HepG2 (cell line): ENCODE measurements around the gene DAD1. TPM values are rescaled to one million over a fixed set of nuclear protein-coding genes. Genes with fewer than 3 reads are reported as not detected.

Source experiments
- ATF1 ChIP-seq: IDR thresholded peaks from 2 replicates; pipeline ENCODE4 v1.6.1; 2016; ENCODE audit warnings: mild to moderate bottlenecking, control low read depth
- EED ChIP-seq: sonication (generic); formaldehyde crosslinking; IDR thresholded peaks from 2 replicates; pipeline ENCODE4 v1.5.0; 2020; ENCODE audit warnings: mild to moderate bottlenecking, missing genetic modification reagents
- IRF2 ChIP-seq: IDR thresholded peaks from 2 replicates; pipeline ENCODE4 v1.6.1; 2018; ENCODE audit warnings: missing genetic modification reagents, missing compliant biosample characterization
- MTA1 ChIP-seq: sonication (generic); formaldehyde crosslinking; IDR thresholded peaks from 2 replicates; pipeline ENCODE4 v1.4.0; 2020; ENCODE audit warnings: missing genetic modification reagents, mild to moderate bottlenecking, borderline replicate concordance
- NCOR1 ChIP-seq: fragments of 200-600 bp; sonication (generic); IDR thresholded peaks from 2 replicates; pipeline ENCODE4 v1.7.0; 2017; ENCODE audit warnings: antibody characterized with exemption, low read length, borderline replicate concordance
- SSRP1 ChIP-seq: IDR thresholded peaks from 2 replicates; pipeline ENCODE4 v1.6.1; 2016; ENCODE audit warnings: control low read depth
- TBP ChIP-seq: sonication (generic); formaldehyde crosslinking; IDR thresholded peaks from 2 replicates; pipeline ENCODE4 v1.5.0; 2020; ENCODE audit warnings: missing genetic modification reagents
- ZEB1 ChIP-seq: IDR thresholded peaks from 2 replicates; pipeline ENCODE4 v1.6.1; 2012; ENCODE audit warnings: mild to moderate bottlenecking, low read depth, inconsistent platforms; ENCODE audit not compliant: insufficient replicate concordance
- ZNF251 ChIP-seq: sonication (generic); formaldehyde crosslinking; IDR thresholded peaks from 2 replicates; pipeline ENCODE4 v1.9.0; 2021; ENCODE audit warnings: mild to moderate bottlenecking, missing genetic modification reagents
- ZNF562 ChIP-seq: sonication (generic); formaldehyde crosslinking; IDR thresholded peaks from 2 replicates; pipeline ENCODE4 v1.8.0; 2022; ENCODE audit warnings: missing genetic modification reagents, borderline replicate concordance
- ZZZ3 ChIP-seq: sonication (generic); formaldehyde crosslinking; IDR thresholded peaks from 2 replicates; pipeline ENCODE4 v1.4.0; 2020; ENCODE audit warnings: missing genetic modification reagents, mild to moderate bottlenecking, borderline replicate concordance
- polyA plus RNA-seq, 8 experiments: library from polyadenylated mRNA; depleted of rRNA in 3 of 8; stranded (reverse) in 7 of 8; unstranded in 1 of 8; fragments of >200 nt; fragmentation: Illumina TruSeq in 4 of 8; extraction: Trizol in 4 of 8; gene quantifications; 2 replicates each; pipeline versions ENCODE4 v1.2.1 to v1.2.3, GENCODE V29; 2011 to 2016; ENCODE audit warnings: low read depth in 4 of 8, missing spikeins in 1 of 8, mixed read lengths in 1 of 8; ENCODE audit not compliant: insufficient read depth in 1 of 8
- total RNA-seq, 5 experiments: library from RNA; depleted of rRNA; stranded (reverse); fragments of >200 nt; fragmentation: Illumina TruSeq; extraction: Trizol; gene quantifications; 2 replicates each; pipeline ENCODE4 v1.2.3, GENCODE V29; 2016; ENCODE audit warnings: low read depth in 1 of 5
- TF ChIP-seq, protein P1 (sequence below): sonication (generic); formaldehyde crosslinking; IDR thresholded peaks from 2 replicates; pipeline ENCODE4 v1.4.0; 2020; ENCODE audit warnings: low read depth, mild to moderate bottlenecking, missing genetic modification reagents
- TF ChIP-seq, protein P2 (sequence below): IDR thresholded peaks from 2 replicates; pipeline ENCODE4 v1.6.1; 2016; ENCODE audit warnings: mild to moderate bottlenecking
- TF ChIP-seq, protein P3 (sequence below): sonication (generic); formaldehyde crosslinking; IDR thresholded peaks from 2 replicates; pipeline ENCODE4 v1.5.0; 2020; ENCODE audit warnings: mild to moderate bottlenecking, missing genetic modification reagents, borderline replicate concordance
- TF ChIP-seq, protein P4 (sequence below): sonication (generic); formaldehyde crosslinking; IDR thresholded peaks from 2 replicates; pipeline ENCODE4 v1.4.0; 2020; ENCODE audit warnings: missing genetic modification reagents
- TF ChIP-seq, protein P5 (sequence below): sonication (generic); formaldehyde crosslinking; IDR thresholded peaks from 2 replicates; pipeline ENCODE4 v1.5.0; 2020; ENCODE audit warnings: mild to moderate bottlenecking, missing genetic modification reagents, moderate library complexity

The DAD1 gene
- total and polyA plus RNA-seq, 2 of the 13 experiments (the other 11 are each of a cell fraction or from before 2014, with no cell fraction given) = 558 to 626 TPM

DNA sequence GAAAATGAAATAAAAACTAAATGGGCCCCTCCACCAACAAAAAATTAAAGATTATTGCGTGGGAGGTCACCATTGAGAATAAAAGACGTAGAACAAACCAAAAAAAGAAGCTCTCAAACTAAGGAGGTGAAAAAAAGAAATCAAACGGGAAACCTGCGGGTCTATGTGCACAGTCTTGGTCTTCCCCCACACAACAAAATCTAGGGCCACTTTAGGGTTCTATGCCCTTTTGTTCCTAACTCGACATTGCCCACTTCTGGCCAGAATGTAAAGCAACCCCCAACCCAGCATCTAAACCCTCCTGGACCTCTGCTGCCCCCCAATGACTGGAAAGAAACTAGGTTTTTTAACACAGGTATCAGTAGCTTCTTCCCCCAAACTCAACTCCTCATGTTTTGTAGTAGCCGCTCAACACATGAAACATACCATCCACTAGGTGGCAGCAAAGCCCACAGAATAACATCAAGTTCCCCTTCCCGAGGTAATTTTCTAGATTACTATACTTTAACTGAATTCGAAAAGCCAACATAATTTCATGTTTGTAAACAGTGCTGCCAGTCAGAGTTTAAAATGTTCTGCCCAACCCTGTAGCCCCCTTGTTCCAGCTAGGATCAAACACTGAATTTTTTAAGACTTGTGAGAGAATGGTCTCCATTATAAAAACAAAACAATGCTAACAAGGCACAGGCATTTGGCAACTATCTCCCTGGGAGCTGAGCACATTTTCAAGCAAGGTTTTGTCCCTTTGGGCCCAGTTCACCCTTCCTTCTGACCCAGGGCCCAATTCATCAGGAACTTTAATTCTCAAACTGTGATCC, 18.7 kb downstream of the DAD1 start (continued):
- TF ChIP-seq ZNF562 (CRISPR knock-in tag) = no peak
- TF ChIP-seq, protein P1, sequence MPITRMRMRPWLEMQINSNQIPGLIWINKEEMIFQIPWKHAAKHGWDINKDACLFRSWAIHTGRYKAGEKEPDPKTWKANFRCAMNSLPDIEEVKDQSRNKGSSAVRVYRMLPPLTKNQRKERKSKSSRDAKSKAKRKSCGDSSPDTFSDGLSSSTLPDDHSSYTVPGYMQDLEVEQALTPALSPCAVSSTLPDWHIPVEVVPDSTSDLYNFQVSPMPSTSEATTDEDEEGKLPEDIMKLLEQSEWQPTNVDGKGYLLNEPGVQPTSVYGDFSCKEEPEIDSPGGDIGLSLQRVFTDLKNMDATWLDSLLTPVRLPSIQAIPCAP (CRISPR knock-in tag) = no peak
- peak; percentile 98 for TF ChIP-seq ZEB1
- no peak for TF ChIP-seq MTA1 (CRISPR knock-in tag)
- TF ChIP-seq TBP = no peak
- no peak for TF ChIP-seq ZNF251 (CRISPR knock-in tag)
- TF ChIP-seq NCOR1 = no peak
- TF ChIP-seq, protein P2, sequence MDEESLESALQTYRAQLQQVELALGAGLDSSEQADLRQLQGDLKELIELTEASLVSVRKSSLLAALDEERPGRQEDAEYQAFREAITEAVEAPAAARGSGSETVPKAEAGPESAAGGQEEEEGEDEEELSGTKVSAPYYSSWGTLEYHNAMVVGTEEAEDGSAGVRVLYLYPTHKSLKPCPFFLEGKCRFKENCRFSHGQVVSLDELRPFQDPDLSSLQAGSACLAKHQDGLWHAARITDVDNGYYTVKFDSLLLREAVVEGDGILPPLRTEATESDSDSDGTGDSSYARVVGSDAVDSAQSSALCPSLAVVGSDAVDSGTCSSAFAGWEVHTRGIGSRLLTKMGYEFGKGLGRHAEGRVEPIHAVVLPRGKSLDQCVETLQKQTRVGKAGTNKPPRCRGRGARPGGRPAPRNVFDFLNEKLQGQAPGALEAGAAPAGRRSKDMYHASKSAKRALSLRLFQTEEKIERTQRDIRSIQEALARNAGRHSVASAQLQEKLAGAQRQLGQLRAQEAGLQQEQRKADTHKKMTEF (CRISPR knock-in tag) = no peak
- TF ChIP-seq, protein P3, sequence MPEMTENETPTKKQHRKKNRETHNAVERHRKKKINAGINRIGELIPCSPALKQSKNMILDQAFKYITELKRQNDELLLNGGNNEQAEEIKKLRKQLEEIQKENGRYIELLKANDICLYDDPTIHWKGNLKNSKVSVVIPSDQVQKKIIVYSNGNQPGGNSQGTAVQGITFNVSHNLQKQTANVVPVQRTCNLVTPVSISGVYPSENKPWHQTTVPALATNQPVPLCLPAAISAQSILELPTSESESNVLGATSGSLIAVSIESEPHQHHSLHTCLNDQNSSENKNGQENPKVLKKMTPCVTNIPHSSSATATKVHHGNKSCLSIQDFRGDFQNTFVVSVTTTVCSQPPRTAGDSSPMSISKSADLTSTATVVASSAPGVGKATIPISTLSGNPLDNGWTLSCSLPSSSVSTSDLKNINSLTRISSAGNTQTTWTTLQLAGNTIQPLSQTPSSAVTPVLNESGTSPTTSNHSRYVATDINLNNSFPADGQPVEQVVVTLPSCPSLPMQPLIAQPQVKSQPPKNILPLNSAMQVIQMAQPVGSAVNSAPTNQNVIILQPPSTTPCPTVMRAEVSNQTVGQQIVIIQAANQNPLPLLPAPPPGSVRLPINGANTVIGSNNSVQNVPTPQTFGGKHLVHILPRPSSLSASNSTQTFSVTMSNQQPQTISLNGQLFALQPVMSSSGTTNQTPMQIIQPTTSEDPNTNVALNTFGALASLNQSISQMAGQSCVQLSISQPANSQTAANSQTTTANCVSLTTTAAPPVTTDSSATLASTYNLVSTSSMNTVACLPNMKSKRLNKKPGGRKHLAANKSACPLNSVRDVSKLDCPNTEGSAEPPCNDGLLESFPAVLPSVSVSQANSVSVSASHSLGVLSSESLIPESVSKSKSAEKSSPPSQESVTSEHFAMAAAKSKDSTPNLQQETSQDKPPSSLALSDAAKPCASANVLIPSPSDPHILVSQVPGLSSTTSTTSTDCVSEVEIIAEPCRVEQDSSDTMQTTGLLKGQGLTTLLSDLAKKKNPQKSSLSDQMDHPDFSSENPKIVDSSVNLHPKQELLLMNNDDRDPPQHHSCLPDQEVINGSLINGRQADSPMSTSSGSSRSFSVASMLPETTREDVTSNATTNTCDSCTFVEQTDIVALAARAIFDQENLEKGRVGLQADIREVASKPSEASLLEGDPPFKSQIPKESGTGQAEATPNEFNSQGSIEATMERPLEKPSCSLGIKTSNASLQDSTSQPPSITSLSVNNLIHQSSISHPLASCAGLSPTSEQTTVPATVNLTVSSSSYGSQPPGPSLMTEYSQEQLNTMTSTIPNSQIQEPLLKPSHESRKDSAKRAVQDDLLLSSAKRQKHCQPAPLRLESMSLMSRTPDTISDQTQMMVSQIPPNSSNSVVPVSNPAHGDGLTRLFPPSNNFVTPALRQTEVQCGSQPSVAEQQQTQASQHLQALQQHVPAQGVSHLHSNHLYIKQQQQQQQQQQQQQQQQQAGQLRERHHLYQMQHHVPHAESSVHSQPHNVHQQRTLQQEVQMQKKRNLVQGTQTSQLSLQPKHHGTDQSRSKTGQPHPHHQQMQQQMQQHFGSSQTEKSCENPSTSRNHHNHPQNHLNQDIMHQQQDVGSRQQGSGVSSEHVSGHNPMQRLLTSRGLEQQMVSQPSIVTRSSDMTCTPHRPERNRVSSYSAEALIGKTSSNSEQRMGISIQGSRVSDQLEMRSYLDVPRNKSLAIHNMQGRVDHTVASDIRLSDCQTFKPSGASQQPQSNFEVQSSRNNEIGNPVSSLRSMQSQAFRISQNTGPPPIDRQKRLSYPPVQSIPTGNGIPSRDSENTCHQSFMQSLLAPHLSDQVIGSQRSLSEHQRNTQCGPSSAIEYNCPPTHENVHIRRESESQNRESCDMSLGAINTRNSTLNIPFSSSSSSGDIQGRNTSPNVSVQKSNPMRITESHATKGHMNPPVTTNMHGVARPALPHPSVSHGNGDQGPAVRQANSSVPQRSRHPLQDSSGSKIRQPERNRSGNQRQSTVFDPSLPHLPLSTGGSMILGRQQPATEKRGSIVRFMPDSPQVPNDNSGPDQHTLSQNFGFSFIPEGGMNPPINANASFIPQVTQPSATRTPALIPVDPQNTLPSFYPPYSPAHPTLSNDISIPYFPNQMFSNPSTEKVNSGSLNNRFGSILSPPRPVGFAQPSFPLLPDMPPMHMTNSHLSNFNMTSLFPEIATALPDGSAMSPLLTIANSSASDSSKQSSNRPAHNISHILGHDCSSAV = no peak
- TF ChIP-seq IRF2 (CRISPR knock-in tag) = 0 out of 2 replicates have a peak, but pooled peaks have one; percentile 20
- TF ChIP-seq, protein P4, sequence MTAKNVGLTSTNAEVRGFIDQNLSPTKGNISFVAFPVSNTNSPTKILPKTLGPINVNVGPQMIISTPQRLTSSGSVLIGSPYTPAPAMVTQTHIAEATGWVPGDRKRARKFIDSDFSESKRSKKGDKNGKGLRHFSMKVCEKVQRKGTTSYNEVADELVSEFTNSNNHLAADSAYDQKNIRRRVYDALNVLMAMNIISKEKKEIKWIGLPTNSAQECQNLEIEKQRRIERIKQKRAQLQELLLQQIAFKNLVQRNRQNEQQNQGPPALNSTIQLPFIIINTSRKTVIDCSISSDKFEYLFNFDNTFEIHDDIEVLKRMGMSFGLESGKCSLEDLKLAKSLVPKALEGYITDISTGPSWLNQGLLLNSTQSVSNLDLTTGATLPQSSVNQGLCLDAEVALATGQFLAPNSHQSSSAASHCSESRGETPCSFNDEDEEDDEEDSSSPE = no peak
- no peak for TF ChIP-seq ZZZ3 (CRISPR knock-in tag)
- TF ChIP-seq EED (CRISPR knock-in tag) = no peak
- TF ChIP-seq SSRP1 = no peak
- TF ChIP-seq, protein P5, sequence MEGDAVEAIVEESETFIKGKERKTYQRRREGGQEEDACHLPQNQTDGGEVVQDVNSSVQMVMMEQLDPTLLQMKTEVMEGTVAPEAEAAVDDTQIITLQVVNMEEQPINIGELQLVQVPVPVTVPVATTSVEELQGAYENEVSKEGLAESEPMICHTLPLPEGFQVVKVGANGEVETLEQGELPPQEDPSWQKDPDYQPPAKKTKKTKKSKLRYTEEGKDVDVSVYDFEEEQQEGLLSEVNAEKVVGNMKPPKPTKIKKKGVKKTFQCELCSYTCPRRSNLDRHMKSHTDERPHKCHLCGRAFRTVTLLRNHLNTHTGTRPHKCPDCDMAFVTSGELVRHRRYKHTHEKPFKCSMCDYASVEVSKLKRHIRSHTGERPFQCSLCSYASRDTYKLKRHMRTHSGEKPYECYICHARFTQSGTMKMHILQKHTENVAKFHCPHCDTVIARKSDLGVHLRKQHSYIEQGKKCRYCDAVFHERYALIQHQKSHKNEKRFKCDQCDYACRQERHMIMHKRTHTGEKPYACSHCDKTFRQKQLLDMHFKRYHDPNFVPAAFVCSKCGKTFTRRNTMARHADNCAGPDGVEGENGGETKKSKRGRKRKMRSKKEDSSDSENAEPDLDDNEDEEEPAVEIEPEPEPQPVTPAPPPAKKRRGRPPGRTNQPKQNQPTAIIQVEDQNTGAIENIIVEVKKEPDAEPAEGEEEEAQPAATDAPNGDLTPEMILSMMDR (CRISPR knock-in tag) = peak; percentile 97
- TF ChIP-seq ATF1 = no peak
